EL (cell line): ENCODE data around the gene HSFX3.
"Not testable (repeated sequence)": the region's sequence is repeated elsewhere in the genome, so short reads cannot be mapped to it uniquely, and the experiment has no call there.

ENCODE experiments used
- DNase-seq: peaks from one replicate; pipeline ENCODE4 v3.0.0-alpha.2; 2016

Gene HSFX3, protein sequence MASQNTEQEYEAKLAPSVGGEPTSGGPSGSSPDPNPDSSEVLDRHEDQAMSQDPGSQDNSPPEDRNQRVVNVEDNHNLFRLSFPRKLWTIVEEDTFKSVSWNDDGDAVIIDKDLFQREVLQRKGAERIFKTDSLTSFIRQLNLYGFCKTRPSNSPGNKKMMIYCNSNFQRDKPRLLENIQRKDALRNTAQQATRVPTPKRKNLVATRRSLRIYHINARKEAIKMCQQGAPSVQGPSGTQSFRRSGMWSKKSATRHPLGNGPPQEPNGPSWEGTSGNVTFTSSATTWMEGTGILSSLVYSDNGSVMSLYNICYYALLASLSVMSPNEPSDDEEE

DNA sequence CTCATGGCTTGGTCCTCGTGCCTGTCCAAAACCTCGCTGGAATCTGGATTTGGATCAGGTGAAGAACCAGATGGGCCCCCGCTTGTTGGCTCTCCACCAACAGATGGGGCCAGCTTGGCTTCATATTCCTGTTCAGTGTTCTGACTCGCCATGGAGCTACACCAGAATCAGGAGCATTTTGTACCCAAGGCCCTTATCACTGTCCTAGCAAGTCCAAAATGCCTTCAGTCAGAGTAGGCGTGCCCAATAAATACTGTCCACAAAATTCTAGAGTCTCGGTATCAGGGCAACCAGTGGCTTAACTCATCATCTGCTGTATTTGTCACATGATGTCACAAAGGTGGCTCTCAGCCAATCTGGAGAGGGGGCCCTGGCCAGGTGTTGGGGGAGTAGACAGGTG lies at the start of gene HSFX3:
TSS of gene HSFX3 (minus strand) at position 224 of the 400 bp plus-strand sequence. CDS start at position 152, 72 bp downstream.
- DNase-seq, result not testable (repeated sequence)

DNA sequence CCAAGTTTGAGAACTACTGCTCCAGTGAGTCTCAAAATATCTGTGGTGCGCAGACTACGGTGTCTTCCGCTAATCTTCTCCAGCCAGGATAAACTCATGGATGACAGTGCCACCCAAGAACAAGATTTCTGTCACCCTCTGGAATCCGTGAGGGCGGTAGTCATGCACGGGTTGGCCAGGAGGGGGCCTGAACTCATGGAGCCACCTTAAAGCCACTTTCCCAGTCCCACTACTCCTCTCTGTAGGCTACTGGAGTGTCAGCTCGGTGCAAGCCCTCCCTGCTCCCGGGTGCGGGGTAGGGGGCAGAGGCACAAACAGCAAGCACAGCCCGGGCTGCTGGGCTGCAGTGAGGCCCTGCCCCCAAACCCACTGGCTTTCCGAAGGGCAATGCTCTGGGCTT lies 48.9 kb upstream of the HSFX3 start:
- DNase-seq, result not testable (repeated sequence)

DNA sequence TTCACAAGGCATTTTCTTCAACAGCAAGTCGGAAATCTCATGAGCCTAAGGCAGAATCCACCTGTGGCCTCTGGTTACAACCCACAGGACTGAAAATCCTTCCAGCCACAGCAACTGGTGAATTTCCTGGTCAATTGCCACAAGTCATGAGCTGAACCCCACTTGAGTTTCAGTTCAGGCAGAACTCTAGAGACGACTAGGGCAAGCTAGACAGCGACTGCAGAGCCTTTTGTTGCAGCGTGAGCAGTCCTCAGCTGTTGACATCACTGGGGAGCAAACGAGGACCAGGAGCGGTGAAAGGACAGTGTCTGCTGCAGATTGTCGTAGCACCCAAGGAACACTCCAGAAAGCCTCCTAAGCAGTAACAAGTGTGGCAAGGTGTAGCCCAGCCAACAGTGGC lies 46.2 kb upstream of the HSFX3 start:
- not testable (repeated sequence) for DNase-seq

DNA sequence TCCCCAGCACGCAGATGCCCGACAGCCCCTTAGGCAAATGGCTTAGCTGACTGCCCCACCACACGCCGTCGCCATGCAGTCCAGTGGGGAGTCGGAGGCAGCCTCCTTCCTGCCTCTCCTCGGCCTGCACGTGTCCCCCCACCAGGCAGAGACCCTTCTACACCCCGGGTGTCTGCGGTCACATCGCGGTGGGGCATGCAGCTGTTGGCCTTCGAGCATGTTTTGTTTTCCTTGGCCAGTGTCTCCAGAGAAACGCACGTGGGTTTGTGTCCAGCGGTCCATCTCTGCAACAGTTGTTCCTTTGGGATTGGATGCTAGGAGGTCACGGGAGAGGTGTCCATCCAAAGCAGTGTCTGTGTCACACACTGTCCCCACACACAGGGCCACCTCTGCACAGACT lies 45.5 kb upstream of the HSFX3 start, which contains the start of gene HSFX2:
TSS of gene HSFX2 (minus strand) at position 101 of the 400 bp plus-strand sequence. CDS start 614 bp downstream, outside the sequence.
- not testable (repeated sequence) for DNase-seq

DNA sequence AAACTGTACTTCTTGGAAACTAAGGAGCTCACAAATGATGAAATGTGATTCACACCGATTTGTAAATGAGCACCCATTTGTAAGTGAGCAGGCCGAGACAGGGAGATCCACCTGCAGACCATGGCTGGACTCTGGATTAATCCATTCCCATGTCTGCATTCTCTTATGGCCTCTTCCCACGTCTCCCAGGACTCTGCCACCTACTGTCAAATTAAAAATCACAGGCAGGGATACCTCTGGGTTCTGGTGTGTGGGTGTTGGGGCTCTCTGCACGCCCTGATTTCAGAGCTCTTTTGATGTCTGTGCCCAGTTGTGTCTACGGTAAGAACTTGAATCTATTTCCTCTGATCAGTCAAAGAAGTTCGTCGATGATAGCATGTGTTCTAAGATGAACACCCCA lies 41.3 kb upstream of the HSFX3 start:
- DNase-seq, result not testable (repeated sequence)

DNA sequence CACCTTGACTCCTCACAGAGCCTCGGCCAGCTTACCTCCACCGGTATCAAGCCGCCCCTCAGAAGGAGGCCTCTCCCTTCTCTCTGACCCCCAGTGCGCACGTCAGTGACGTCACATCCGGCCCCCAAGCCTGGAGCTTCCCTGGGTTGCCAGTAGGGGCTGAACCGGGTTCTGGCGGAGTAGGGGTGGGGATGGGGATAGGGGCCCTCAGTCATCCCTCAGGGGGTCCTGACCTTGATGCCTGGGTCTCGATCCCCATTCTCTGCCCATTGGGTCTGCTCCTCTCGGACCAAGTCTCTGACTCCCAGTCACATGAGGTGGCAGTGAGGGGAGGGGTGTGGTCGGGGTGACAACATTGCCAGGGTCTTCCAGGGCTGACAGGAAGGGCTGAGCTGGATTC lies 37.6 kb upstream of the HSFX3 start, which contains the start of gene MAGEA9B:
TSS of gene MAGEA9B (minus strand) at position 101 of the 400 bp plus-strand sequence. CDS start 4,280 bp downstream, outside the sequence.
- not testable (repeated sequence) for DNase-seq

DNA sequence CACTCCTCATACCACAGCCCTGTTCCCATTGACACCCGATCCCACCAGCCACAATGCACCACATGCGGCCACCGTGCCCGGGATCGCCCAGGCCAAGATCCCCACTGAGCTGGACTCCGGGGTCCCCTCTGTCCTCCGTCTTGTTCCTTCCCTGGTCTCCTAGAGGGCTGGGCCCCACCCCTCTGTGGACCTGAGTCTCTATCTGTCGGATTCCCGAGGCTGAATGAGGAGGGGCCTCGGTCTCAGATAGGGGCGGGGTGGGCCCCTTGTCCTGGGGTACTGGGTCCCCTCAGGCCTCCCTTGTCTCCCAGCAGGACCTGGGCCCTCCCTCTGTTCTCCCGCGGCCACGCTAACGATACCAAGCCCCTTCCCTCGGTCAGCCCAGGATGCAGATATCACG lies 35.9 kb upstream of the HSFX3 start:
- not testable (repeated sequence) for DNase-seq

DNA sequence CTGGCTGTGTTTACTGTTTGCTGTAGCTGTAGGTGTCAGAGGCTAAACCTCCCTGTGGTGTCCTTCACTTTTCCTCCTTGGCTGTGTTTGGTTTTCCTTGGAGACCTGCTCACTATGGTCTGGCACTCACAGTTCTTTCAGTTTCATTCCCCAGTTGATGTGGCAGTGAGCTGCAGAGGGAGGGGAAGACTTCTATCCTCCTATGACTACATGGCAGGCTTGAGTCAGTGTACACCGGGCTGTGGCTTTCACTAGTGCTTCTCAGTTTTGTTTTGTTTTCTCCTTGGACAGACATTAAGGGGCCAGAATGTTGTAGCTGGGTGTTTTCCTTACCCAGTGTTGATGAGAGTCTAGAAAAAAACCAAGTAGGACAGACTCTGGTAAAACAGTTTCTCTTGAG lies 23.7 kb upstream of the HSFX3 start:
- DNase-seq, result not testable (repeated sequence)

DNA sequence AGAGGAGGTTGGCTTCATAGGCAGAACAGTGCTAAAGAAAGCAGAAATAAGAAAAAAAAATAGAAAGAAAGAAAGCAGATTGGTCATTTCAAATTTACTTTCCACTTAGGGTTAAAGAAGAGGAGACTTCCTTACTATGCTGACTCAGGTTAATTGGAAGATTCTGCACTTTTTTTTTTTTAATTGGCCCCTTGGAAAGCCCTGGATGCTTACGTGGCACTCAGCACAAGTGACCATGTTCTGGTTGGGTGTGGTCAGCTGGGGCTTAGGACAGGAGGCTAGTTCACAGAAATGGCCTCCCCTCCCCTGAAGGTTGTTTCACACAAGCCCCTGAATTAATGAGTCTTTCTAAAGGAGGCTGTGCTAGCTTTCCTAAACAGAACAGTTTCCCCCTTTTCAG lies 23.0 kb upstream of the HSFX3 start:
- DNase-seq, result no peak

DNA sequence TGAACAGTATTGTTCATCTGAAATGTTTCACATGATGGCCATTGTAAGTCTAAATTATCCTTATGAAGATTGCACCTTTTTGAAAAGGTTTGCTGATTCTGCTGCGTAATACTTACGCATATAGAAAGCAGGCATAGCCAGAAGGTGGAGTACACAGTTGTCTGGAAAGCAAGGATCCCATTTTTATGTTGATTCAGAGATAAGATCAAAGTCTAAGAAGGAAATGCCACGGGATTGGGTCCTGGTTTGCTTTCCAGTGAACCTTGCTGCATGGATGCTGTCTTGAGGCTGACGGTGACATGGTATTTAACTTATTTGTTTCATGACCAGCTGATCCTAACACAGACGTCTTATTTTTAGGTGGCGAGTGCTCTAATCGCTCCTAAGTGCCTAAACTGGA lies 22.0 kb upstream of the HSFX3 start:
- no peak for DNase-seq

DNA sequence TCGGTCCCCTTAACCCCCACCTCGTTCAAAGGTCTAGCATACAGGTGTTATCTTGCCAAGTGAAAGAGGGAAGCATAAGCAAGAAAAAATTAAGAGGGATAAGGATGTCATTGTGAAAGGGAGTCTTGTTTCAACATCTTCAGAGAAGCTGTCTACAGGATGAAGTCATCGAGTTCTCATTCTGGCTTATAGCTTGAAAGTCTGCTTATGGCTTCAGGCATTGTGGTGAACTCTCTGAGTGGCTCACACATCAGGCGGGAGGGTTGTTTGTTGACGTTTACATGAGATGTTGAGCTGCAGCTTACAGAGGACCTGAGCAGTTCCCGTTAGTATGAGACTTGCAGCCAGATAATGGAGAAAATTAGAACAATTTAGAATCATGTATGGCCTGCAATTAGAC lies 20.9 kb upstream of the HSFX3 start:
- DNase-seq, result peak; percentile 68

DNA sequence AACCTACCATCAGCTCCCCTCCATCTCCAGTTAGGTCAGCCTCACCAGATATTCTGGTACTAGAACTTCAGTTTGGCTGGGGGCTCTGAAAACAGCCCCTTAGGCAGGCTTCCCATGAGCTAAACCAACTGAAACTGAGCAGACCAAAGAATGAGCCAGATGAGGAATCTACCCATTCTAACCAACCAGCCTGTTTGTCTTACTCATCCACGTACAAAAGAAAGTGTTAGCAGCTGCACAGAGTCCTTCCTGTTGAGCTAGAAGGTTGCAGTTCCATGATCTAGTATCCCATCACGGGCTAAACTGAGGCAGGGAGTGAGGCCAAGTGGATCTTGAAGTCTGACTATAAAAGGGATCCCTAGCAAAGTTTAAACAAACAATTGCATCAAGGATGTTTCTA lies 20.0 kb upstream of the HSFX3 start:
- DNase-seq, result no peak

DNA sequence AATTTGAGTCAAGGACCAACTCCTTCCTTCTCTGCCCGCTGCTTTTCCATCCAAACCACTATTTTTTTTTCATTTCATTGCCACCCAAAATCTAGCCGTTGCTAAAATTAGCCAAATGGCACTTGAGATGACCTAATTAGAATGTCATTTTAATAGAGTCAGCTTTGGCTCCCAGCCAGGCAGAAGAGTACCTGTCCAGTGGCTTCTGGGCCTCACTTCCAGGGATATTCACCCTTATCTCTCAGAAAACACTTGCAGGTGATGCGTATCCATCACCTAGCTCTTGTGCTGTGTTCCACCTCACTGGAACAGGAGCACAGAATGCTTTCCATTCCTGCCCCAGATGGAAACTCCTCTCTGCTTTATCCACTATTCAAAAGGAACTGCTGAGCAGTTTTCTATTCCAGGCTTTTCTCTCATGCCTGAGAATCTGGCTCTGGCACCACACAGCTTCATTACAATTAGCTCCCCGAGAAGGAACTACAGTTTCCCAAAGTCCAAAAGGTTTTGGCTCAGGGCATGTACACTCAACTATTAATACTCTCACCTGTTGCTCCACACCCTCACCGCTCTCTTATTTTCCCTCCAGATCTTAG lies 19.1 kb upstream of the HSFX3 start:
- no peak for DNase-seq

DNA sequence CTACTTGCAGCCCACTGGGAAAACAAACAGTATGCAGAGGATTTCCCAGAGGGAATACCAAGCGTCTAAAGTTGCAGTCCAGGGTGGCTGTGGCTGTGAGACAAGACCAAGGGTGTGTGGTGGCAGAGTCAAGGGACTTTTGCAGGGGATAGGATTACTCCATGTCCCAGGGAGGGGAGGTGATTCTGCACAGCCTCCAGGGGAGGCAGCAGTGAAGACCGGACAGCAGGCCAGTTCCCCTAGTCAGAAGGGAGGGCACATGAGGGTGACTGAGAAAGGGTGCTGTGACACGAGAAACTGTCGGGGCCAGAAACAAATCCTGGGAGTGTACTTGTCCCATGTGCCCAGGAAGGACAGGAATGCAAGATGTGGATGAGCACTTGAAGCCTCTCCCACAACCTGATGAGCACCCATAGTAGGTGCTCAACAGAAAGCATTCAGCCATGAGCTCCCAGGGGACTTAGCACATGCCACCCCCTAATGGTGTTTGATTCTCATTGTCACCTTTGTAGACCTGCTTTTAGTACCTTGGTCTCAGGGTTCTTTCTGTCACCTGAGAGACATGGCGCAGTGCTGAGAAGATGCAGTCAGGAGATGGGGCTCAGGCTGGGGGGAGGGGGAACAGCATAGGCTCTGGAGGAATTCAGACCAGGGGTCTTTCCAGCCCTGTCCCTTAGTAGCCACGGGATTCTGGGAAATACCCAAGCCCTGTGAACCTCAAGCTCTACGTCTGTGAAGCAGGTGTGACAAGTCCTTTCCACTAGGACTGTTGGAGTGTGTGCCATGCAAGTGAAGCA lies 18.1 kb upstream of the HSFX3 start:
- no peak for DNase-seq

DNA sequence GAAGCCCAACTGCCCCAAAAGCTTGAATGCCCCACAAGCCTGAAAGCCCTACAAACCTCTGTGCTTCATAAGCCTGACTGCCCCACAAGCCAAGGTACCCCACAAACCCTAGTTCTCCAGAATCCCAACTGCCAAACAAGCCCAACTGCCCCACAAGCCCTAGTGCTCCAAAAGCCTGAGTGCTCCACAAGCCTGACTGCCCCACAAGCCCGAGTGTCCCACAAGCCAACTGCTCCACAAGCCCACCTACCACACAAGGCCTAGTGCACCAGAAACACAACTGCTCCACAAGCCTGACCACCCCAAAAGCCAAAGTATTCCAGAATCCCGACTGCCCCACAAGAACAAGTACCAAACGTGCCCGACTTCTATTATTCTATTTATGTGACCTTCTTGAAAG lies 13.6 kb upstream of the HSFX3 start:
- no peak for DNase-seq

DNA sequence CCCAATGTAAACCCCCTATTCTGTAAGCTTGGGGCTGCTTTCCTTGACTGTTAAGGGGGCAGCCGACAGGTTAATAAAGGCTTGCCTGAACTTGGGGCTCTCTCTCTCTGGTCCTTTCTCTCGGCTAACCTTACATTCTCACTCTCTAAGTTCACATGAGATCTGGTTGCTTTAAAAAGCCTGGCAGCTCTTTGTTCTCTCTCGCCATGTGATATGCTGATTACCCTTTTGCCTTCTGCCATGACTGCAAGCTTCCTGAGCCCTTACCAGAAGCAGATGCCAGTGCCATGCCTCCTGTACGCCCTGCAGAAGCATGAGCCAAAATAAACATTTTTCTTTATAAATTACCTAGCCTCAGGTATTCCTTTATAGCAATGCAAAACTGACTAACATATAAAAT lies 5.5 kb upstream of the HSFX3 start:
- not testable (repeated sequence) for DNase-seq

DNA sequence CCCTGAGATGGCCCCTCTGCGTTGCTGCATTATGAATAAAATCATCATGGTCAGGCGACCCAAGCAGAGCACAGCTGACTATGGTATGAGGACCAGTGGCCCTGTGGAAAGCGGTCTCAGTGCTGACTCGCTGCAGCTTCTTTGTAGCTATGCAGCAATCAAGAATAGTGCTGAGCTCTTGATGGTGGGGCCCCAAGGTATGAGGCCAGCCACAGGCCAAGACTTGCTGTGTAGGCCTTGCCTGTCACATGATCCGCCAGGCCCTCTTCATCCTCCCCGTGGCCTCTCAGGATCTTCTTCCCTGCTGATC lies 2.2 kb upstream of the HSFX3 start:
- not testable (repeated sequence) for DNase-seq

DNA sequence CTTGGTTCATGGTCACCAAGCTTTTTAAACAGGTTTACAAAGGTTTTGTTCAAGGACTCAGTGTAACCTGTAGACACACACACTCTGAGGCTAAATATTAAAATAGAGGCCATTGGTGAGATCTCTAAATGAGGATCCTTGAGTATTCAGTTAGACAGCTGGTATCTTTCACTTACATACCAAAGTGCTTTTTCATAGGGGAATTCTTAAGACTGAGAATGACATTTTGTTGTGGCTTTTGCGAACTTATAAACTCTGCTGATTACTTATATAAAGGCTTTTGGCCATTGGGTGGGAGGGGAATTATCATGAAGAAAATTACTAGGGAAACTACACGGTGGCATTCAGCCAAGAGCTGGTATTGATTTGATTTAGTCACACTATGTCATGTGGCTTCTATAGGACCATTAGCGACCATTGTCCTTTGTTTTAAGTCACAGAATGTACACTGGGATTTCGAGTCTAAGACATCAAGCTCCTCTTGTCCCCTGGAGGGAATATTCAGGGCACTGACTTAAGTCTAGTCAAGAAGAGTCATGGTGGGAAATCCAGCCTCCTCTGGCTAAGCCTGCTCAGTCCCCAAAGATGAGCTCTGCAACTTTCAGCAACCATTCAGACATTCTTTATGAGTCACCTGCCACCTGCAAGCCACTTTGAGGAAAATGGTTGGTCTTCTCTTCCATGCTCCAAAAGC lies 1.7 kb upstream of the HSFX3 start:
- not testable (repeated sequence) for DNase-seq

DNA sequence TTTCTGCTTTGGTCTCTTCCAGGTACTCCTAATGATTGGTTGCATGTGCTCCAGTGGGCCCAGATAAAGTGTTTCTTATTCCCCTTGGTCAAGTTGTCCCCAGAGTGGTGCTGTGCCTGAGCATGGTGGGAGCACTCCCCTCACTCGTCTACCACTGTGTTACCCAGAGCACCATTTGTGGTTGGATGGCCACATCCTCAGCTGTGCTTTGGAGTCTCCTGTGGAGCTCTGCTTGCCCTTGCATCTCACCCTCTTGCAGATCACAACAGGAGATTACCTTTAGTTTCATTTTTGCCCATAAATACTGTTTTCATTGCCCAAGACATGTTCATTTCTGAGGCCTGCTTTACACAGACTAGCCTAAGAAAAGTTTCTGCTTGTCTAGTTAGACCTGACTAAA lies 730 bp upstream of the HSFX3 start:
- DNase-seq, result not testable (repeated sequence)

DNA sequence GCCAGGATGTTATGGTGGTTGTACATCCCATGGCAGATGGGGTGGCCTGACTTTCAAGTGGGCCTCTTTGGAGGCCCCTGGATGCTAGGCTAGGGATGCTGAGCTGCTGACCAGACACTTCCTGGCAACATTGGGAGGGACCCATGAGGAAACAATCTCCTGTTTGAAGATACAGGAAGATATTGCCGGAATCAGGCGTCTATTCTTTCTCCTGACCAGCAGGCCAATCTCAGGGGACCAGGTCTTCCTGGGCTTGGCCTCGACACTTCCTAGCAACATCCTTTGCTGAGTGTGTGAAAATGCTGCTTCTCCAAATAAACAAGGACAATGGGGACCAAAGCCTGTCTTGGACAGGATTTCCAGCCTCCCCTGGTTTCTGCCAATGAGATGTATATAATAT lies 1.9 kb downstream of the HSFX3 start:
- not testable (repeated sequence) for DNase-seq

DNA sequence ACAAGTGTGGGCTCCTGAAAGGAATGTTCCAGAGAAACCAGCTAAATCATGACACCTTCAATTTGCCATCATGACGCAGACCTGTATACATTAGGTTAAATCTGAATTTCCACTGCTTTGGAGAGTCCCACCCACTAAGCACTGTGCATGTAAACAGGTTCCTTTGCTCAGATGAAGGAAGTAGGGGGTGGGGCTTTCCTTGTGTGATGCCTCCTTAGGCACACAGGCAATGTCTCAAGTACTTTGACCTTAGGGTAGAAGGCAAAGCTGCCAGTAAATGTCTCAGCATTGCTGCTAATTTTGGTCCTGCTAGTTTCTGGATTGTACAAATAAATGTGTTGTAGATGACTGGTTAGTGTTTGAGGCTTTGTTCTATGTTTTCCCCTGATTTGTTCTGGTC lies 2.8 kb downstream of the HSFX3 start:
- not testable (repeated sequence) for DNase-seq

DNA sequence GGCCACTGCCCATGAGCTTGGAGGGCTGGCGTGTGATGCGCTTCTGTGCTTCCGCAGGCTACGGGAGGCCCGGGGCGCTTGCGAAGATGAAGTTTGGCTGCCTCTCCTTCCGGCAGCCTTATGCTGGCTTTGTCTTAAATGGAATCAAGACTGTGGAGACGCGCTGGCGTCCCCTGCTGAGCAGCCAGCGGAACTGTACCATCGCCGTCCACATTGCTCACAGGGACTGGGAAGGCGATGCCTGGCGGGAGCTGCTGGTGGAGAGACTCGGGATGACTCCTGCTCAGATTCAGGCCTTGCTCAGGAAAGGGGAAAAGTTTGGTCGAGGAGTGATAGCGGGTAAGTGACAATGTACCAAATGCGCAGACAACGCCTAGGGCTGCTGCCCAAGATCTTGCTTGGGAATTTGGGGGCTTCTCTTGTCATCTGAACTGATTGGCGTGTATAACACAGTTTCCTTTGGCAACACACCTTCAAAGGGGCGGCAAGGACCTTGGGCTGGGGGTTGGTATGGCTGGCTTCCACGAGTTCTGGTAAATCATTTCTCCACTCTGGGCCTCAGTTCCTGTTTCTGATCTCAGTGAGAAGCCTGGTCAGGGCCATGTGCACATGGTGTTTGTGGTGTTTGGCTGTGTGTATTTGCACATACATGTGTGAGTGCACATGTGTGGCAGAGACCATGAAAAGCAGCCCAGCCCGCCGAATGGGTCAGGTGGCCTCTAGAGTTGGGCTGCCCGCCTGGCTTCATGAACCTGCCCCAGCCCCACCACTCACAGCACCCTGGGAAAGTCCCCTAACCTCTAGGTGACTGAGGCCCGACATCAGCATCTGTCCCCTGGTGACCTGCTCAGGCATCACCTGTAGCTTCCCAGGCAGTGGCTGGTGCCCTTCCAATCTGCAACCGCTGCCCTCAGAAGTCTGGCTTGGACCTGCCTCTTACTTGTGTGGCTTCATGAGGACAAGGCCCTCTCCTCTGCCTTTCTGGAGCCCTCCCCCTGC lies 3.9 kb downstream of the HSFX3 start:
- DNase-seq, result not testable (repeated sequence)
